NB4 (cell line): Measurements from ENCODE around the gene ANKRD52.

ENCODE experiments used
- CTCF ChIP-seq: IDR thresholded peaks from one replicate; pipeline ENCODE4 v1.5.1; 2012; ENCODE audit warnings: low read depth, low read length
- MYC ChIP-seq: IDR thresholded peaks from 2 replicates; pipeline ENCODE4 v1.6.1; 2011; ENCODE audit warnings: low read depth, low read length
- POLR2A ChIP-seq: IDR thresholded peaks from 2 replicates; pipeline ENCODE4 v1.6.1; 2011; ENCODE audit warnings: mild to moderate bottlenecking; ENCODE audit not compliant: insufficient read length; ENCODE audit errors: extremely low read depth

DNA sequence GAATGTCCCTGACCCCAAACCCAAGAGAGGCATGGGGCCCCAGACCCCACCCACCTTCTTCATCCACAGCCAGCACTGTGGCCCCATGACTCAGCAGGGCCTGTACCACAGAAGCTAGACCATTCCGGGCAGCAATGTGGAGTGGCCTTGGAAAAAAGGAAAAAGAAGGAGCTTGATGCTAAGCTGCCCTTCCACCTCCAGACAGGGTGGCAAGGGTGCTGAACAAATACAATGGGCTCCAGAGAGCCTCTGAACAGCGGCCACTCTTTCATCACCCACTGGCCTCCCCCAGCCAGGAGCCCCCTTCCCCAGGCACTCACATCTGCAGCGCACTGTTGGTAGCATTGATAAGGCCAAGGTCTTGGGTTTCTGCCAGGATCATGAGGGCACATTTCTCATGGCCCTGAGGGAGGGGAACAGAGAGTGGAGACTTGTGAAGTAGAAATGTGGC lies 14.4 kb downstream of the ANKRD52 start:
- TF ChIP-seq CTCF (no peak), POLR2A (no peak), MYC (no peak)
